ENCODE measurements around the gene CNTN6.

CNTN6 gene

GRCh38 chr3:1171320-1171719 lies 78.5 kb downstream of the CNTN6 start:
- no peak for DNase-seq (ENCODE audit: insufficient read length, low spot score)
- no peak for FAIRE-seq

GRCh38 chr3:1172644-1173043 lies 79.8 kb downstream of the CNTN6 start:
- FAIRE-seq (no peak), DNase-seq (ENCODE audit: insufficient read length, low spot score) (no peak)

GRCh38 chr3:1179146-1179545 lies 86.3 kb downstream of the CNTN6 start:
- DNase-seq (ENCODE audit: insufficient read length, low spot score), result no peak
- no peak for FAIRE-seq

DNA sequence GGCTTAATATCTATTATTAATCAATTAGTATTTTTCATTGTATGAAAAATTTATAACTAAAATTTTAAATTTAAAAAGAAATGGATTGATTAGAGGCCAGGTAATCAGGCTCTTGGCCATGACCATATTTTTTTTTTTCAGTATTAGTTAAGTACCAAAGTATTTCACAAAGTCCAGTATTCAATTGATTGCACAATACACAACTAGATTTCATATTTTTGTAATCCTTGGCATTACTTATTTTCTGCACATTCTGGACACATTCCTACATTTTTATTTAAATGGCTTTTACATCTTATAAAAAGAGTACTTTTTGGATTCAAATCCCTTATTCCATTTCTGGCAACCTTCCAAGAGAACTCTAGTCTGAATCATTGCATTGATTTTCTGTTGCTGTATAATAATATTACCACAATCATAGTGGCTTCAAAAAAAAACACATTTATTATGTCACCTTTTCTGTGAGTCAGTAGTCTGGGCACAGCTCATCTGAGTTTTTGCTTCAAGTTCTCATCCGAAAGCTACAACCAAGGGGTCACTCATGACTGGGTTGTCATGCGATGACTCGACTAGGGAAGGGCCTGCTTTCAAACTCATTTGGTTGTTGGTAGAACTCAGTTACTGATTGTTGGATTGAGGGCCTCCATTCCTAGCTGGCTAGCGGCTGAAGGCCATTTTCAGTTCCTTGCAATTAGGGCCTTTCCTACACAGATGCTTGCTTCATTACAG lies 90.7 kb downstream of the CNTN6 start:
- FAIRE-seq (no peak), DNase-seq (ENCODE audit: insufficient read length, low spot score) (no peak)

GRCh38 chr3:1190569-1190968 lies 97.7 kb downstream of the CNTN6 start:
- DNase-seq (ENCODE audit: insufficient read length, low spot score) (peak; percentile 4), FAIRE-seq (no peak)

DNA sequence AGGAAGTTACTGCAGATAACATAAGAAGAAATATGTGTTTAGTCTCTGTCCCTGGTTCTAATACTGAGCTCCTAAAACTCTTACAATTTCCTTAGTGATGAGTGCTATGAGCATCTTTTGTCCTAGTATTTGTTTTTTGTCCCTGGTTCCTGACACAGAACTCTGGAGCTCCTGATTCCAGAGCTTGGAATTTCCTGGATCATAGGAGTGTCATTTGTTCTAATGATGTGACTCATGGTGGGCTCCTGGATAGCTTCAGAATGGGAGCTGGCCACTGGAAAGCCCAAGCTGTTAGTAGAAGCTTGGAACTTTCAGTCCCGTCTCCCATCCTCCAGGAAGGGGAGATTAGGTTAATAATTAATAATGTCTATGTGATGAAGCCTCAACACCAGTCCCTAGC lies 98.2 kb downstream of the CNTN6 start:
- no peak for DNase-seq (ENCODE audit: insufficient read length, low spot score)
- FAIRE-seq, result no peak

- FAIRE-seq (no peak), DNase-seq (ENCODE audit: insufficient read length, low spot score) (no peak)
These were observed 103.1 kb downstream of the CNTN6 start for GRCh38 chr3:1195947-1196346.

DNA sequence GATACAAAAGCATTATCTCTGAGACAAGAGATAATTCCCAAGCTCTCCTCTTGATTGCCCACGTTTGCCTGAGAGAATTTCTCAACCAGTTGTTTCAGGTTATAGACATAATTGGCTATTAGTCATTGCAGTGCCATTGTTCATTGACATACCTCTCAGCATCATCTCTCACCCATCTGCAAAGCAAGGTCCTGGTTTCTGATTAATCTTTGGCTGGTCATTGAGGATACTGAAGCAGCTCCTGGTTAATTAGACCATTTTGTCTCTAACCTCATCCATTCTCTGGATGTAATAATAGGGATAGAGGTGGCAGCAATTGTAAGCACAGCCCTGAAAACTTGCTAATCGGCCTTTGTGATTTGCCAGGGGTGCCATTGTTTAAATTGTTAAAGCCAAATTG lies 104.2 kb downstream of the CNTN6 start:
- FAIRE-seq (no peak), DNase-seq (ENCODE audit: insufficient read length, low spot score) (no peak)

DNA sequence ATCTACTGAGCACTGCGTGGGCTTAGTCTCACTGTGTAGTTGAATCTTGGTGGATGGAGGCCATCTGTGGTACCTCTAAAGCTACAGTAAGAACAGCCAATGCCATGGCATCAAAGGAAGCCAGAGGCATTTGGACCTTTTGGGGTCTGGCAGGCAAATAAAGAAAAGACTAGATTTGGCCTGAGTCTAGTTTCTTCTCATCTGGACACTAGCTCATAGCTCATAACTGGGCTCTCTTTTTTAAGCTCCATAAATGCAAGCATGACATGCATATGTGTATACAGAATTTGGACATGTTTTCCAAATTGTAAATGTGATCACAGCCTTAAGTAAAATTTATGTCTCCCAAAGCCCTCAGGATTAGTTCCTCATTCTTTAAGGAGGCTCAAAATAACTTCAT lies 107.5 kb downstream of the CNTN6 start:
- FAIRE-seq (no peak), DNase-seq (ENCODE audit: insufficient read length, low spot score) (no peak)

- DNase-seq (ENCODE audit: insufficient read length, low spot score), result no peak
- no peak for FAIRE-seq
These were observed 115.1 kb downstream of the CNTN6 start for GRCh38 chr3:1207904-1208303.

GRCh38 chr3:1214933-1215332 lies 122.1 kb downstream of the CNTN6 start:
- no peak for DNase-seq (ENCODE audit: insufficient read length, low spot score)
- no peak for FAIRE-seq

DNA sequence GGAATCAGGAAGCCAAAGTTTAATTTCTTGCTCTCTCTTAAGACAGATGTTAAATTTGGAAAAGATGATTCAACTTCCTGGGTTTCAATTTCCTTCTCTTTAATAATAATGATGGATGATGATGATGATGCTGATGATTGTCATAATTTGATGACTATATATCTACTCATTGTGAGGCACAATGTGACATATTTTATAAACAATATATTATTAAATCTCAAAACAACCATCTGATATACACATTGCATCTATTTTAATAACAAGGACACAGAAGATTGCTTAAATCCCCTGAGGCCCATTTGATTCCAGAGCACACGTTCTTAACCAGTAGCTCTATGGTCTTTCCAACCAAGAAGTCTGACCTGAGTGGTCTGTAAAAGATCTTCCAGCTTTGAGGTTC lies 124.0 kb downstream of the CNTN6 start:
- FAIRE-seq, result no peak
- no peak for DNase-seq (ENCODE audit: insufficient read length, low spot score)

- FAIRE-seq (no peak), DNase-seq (ENCODE audit: insufficient read length, low spot score) (no peak)
These were observed 134.3 kb downstream of the CNTN6 start for GRCh38 chr3:1227111-1227510.

DNA sequence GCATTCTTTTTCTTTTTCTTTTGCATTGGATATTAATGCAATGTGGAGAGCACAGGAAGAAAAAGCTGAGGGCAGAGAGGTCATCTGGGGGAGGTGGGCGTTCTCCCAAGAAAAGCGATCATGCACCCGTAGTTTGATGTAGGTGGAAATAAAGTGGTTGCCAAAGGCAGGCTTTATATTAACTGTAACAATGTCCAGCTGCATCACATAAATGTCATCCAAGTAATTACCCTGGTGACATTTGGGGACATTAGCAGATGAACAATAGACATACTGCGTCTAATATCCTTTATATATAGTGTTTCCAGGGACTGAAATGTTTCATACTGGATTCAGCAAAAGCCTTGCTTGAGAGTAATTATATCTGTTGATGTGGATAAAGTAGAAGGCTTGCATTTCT lies 135.5 kb downstream of the CNTN6 start:
- no peak for FAIRE-seq
- no peak for DNase-seq (ENCODE audit: insufficient read length, low spot score)

DNA sequence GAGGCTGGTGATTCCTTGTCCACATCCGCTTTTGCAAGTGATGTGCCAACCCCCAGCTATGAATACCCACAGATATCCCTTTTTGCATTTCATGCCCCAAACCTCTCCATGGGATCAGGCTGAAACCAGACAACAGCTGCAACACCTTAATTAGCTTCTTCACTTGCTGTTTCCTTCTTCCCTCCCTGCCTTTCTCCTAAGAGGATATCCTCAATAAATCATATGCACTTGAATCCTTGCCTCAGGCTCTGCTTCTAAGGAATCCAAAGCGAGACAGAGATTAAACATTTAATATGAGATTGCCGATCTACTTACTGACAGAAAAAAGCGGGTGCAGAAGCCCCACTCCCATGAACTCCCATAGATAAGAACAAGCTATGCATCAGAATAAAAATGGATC lies 138.1 kb downstream of the CNTN6 start:
- FAIRE-seq, result no peak

DNA sequence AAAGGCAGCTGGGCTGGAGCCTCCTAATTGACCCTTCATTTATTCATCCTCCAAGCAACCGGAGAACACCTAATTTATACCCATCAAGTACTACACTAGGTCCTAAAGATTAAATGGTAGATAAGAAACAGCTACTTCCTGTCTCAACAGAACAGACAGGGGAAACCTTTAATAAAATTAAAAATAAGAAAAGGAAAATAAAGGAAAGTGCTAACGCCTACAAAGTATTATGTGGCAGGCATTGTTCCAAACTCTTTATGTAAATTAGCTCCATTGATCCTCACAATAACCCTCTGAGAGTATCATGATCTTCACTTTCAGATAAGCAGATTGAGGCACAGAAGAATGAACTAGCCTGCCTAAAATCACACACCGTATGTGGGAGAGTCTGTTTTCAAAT lies 139.5 kb downstream of the CNTN6 start:
- DNase-seq (ENCODE audit: insufficient read length, low spot score), result no peak

More for the DNA sequence above, 138.1 kb downstream of the CNTN6 start:
- no peak for DNase-seq (ENCODE audit: insufficient read length, low spot score)

GRCh38 chr3:1235526-1236120 lies 142.8 kb downstream of the CNTN6 start:
- FAIRE-seq (no peak), DNase-seq (ENCODE audit: insufficient read length, low spot score) (no peak)

More for the DNA sequence above, 139.5 kb downstream of the CNTN6 start:
- FAIRE-seq, result no peak

DNA sequence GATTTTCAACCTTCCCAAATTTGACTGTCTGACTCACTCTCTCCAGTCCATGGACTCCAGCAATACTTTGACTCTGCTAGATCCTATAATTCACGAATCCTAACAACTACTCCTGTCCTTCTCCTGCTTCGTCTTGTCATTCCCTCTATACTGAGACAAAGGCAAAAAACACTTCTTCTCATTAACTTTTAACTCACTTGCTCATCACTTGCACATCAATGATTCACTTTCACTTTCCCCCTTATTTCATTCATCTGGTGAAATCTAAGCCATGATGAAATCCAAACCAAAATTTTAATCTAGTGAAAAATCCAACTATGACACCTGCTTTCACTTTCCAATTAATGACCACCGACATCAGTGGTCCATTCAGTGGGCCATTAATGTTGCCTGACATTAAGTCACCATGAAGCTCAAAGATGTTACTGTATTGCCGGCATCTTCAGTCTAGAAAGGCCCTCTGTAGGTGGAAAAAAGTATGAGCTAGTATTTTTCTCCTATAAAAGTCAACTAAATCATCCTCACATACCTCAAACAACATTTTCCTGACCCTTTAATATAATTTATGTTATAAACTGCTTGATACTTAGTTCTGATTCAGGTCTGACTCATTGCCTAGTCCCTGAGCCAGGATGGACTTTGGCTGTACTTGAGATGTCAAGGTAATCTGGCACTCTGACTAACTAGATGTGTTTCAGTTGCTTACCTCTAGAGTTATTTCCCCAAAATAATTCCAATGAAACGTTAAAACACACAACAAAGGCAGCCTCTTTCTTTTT lies 158.6 kb downstream of the CNTN6 start:
- FAIRE-seq (no peak), DNase-seq (ENCODE audit: insufficient read length, low spot score) (no peak)

GRCh38 chr3:1252061-1252430 lies 159.2 kb downstream of the CNTN6 start:
- FAIRE-seq, result no peak
- DNase-seq (ENCODE audit: insufficient read length, low spot score), result no peak

GRCh38 chr3:1262246-1262645 lies 169.4 kb downstream of the CNTN6 start:
- no peak for DNase-seq (ENCODE audit: insufficient read length, low spot score)
- no peak for FAIRE-seq

DNA sequence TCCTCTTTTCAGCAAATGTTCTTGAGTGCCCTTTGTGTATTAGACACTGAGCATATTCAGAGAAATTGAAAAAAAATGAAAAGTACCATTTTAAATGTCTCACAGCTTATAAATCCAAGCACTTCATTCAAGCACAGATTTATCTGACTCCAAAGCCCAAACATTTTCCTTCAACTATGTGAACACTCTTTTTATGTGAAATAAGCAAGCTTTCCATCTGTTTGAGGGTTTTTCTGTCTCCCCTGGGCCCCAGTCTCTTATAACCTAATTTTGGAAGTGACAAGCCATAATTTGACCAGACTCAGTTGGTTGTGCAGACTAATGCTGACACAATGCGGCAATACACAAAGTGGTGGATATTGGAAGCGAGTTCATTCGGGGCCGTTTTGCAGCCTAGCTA lies 170.3 kb downstream of the CNTN6 start:
- no peak for FAIRE-seq
- DNase-seq (ENCODE audit: insufficient read length, low spot score), result no peak

- DNase-seq (ENCODE audit: insufficient read length, low spot score) (no peak), FAIRE-seq (no peak)
These were observed 177.0 kb downstream of the CNTN6 start for GRCh38 chr3:1269808-1270207.
